ENCODE measurements around the gene COL25A1.

The COL25A1 gene

GRCh38 chr4:109213056-109213455, 89.4 kb downstream of the COL25A1 start:
- no peak overlapping the region for H3K4me3 ChIP-seq (ENCODE audit: low read depth, low read length)
- H3K27me3 ChIP-seq (ENCODE audit: insufficient read depth, low read depth, severe bottlenecking): no peaks in the 10 kb centered on the region
- no peak overlapping the region for H3K27ac ChIP-seq
- TF ChIP-seq, protein P1, sequence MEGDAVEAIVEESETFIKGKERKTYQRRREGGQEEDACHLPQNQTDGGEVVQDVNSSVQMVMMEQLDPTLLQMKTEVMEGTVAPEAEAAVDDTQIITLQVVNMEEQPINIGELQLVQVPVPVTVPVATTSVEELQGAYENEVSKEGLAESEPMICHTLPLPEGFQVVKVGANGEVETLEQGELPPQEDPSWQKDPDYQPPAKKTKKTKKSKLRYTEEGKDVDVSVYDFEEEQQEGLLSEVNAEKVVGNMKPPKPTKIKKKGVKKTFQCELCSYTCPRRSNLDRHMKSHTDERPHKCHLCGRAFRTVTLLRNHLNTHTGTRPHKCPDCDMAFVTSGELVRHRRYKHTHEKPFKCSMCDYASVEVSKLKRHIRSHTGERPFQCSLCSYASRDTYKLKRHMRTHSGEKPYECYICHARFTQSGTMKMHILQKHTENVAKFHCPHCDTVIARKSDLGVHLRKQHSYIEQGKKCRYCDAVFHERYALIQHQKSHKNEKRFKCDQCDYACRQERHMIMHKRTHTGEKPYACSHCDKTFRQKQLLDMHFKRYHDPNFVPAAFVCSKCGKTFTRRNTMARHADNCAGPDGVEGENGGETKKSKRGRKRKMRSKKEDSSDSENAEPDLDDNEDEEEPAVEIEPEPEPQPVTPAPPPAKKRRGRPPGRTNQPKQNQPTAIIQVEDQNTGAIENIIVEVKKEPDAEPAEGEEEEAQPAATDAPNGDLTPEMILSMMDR (IDR thresholded peaks at IDR 0.05; ENCODE audit: low read depth, low read length): no peak
- DNase-seq: no peak
- no peaks in the 10 kb centered on the region for H3K36me3 ChIP-seq
- no peaks in the 10 kb centered on the region for H3K9me3 ChIP-seq (ENCODE audit: severe bottlenecking)

DNA sequence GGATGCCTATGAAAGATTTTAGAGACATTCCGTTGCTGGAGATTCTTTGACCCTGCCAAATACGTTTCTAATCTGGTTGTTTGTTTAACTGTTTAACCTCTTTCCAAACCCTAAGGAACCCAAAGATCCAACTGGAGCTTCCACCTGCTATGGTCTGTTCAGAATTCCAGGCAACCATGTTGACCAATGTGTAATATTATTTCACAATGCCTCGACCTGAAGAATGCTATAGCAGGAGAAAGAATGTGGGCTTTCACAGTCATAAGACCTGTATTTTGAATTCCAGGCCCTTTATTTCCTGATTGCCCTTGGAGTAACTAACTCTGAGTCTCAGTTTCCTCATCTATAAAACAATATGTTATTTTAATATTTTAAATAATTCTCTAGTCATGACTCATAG, 90.8 kb downstream of the COL25A1 start:
- H3K4me3 ChIP-seq (ENCODE audit: low read depth, low read length): no peak overlapping the region
- no peak overlapping the region for H3K27ac ChIP-seq
- TF ChIP-seq, protein P1 (IDR thresholded peaks at IDR 0.05; ENCODE audit: low read depth, low read length): no peak
- H3K27me3 ChIP-seq (ENCODE audit: insufficient read depth, low read depth, severe bottlenecking): no peaks in the 10 kb centered on the region
- DNase-seq: no peak
- no peaks in the 10 kb centered on the region for H3K9me3 ChIP-seq (ENCODE audit: severe bottlenecking)
- no peaks in the 10 kb centered on the region for H3K36me3 ChIP-seq

DNA sequence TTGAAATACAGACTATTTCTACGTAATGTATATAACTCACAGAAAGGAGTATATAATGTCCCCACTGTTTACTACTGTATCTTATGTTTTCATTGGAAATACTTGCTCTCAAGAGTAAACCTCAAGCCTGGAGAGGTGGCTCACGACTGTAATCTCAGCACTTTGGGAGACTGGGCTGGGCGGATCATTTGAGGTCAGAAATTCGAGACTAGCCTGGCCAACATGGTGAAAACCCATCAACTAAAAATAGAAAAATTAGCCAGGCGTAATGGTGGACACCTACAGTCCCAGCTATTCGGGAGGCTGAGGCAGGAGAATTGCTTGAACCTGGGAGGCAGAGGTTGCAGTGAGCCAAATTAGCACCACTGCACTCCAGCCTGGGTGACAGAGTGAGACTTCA, 92.8 kb downstream of the COL25A1 start:
- TF ChIP-seq, protein P1 (IDR thresholded peaks at IDR 0.05; ENCODE audit: low read depth, low read length): no peak
- H3K27me3 ChIP-seq (ENCODE audit: insufficient read depth, low read depth, severe bottlenecking): no peaks in the 10 kb centered on the region

GRCh38 chr4:109207898-109208297, 94.6 kb downstream of the COL25A1 start:
- Histone ChIP-seq H3K9me3 (ENCODE audit: severe bottlenecking) (no peaks in the 10 kb centered on the region), H3K4me3 (ENCODE audit: low read depth, low read length) (no peak overlapping the region), H3K36me3 (no peaks in the 10 kb centered on the region), H3K27me3 (ENCODE audit: insufficient read depth, low read depth, severe bottlenecking) (no peaks in the 10 kb centered on the region), H3K27ac (no peak overlapping the region)
- TF ChIP-seq, protein P1 (IDR thresholded peaks at IDR 0.05; ENCODE audit: low read depth, low read length): no peak
- DNase-seq: no peak

More for the DNA sequence above, 92.8 kb downstream of the COL25A1 start:
- H3K9me3 ChIP-seq (ENCODE audit: severe bottlenecking): no peaks in the 10 kb centered on the region
- H3K4me3 ChIP-seq (ENCODE audit: low read depth, low read length): no peak overlapping the region
- no peaks in the 10 kb centered on the region for H3K36me3 ChIP-seq
- DNase-seq: no peak
- H3K27ac ChIP-seq: no peak overlapping the region

DNA sequence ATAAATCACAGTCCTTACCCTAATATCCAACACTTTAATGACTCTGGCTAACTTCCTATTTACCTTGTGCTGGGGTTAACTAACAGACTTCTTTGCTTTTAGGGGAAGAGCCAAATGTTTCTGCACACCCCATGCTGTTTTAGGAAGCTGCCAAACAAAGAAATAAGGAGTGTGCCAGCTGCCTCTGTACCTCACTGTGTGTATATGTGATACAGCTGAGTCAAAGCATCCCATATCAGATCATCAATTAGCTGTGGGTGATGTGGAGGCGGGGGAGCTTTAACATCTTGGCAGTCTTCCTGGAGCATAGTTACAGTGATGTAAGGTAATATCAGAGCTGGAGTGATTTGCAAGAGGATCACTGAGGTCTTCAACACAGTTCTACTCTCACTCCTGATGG, 95.4 kb downstream of the COL25A1 start:
- no peaks in the 10 kb centered on the region for H3K27me3 ChIP-seq (ENCODE audit: insufficient read depth, low read depth, severe bottlenecking)
- no peak overlapping the region for H3K4me3 ChIP-seq (ENCODE audit: low read depth, low read length)
- no peak for DNase-seq
- H3K36me3 ChIP-seq: no peaks in the 10 kb centered on the region
- H3K27ac ChIP-seq: no peak overlapping the region
- TF ChIP-seq, protein P1 (IDR thresholded peaks at IDR 0.05; ENCODE audit: low read depth, low read length): no peak
- no peaks in the 10 kb centered on the region for H3K9me3 ChIP-seq (ENCODE audit: severe bottlenecking)

DNA sequence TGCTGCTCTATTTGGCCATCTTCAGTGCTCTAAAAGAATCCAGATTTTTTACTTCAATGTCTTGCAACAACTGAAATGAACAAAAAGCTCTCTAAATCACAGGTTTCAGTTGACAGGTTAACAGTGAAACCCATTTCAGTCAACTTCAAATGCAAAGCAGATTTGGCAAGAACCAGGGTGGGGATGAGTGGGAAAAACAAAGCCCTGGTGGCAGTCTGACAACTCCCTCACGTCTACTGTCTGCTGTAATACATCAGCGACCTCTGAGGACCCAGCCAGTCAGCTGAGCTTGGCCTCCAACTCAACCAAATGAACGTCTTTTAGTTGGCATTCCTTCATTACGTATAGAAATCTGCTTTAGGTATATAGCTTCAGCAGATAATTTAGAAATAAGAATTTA, 95.8 kb downstream of the COL25A1 start:
- H3K36me3 ChIP-seq: no peaks in the 10 kb centered on the region
- no peaks in the 10 kb centered on the region for H3K9me3 ChIP-seq (ENCODE audit: severe bottlenecking)
- DNase-seq: no peak
- H3K27ac ChIP-seq: no peak overlapping the region
- no peak overlapping the region for H3K4me3 ChIP-seq (ENCODE audit: low read depth, low read length)
- TF ChIP-seq, protein P1 (IDR thresholded peaks at IDR 0.05; ENCODE audit: low read depth, low read length): no peak
- H3K27me3 ChIP-seq (ENCODE audit: insufficient read depth, low read depth, severe bottlenecking): no peaks in the 10 kb centered on the region

All from WERI-Rb-1 (cell line).